ENCODE results near the gene GLIS1.

Gene GLIS1

GRCh38 chr1:53678046-53678445 lies 60.9 kb downstream of the GLIS1 start:
- DNase-seq = no peak
- Mint-ChIP-seq H3K4me1 (ENCODE audit: low read depth) (peaks cover 5% of the 10 kb centered on the region), H3K27me3 (peaks cover 4% of the 10 kb centered on the region), H3K4me3 (no peak overlapping the region), H3K27ac (no peak overlapping the region), H3K36me3 (ENCODE audit: low read depth) (no peaks in the 10 kb centered on the region), H3K9me3 (no peaks in the 10 kb centered on the region)

- Mint-ChIP-seq H3K36me3 (ENCODE audit: low read depth) (no peaks in the 10 kb centered on the region), H3K4me1 (ENCODE audit: low read depth) (peaks cover 5% of the 10 kb centered on the region), H3K4me3 (no peak overlapping the region), H3K27ac (no peak overlapping the region), H3K27me3 (peaks cover 4% of the 10 kb centered on the region), H3K9me3 (no peaks in the 10 kb centered on the region)
- no peak for DNase-seq
Observed at GRCh38 chr1:53677486-53677885, 61.5 kb downstream of the GLIS1 start.

GRCh38 chr1:53672785-53673184 lies 66.2 kb downstream of the GLIS1 start:
- H3K27me3 Mint-ChIP-seq = no peaks in the 10 kb centered on the region
- no peaks in the 10 kb centered on the region for H3K36me3 Mint-ChIP-seq (ENCODE audit: low read depth)
- no peak for DNase-seq
- H3K9me3 Mint-ChIP-seq = no peaks in the 10 kb centered on the region
- no peak overlapping the region for H3K27ac Mint-ChIP-seq
- no peaks in the 10 kb centered on the region for H3K4me1 Mint-ChIP-seq (ENCODE audit: low read depth)
- no peak overlapping the region for H3K4me3 Mint-ChIP-seq

GRCh38 chr1:53672243-53672642 lies 66.7 kb downstream of the GLIS1 start:
- no peaks in the 10 kb centered on the region for H3K36me3 Mint-ChIP-seq (ENCODE audit: low read depth)
- no peak for DNase-seq

GRCh38 chr1:53669621-53670191 lies 69.3 kb downstream of the GLIS1 start:
- no peak overlapping the region for H3K27ac Mint-ChIP-seq
- no peak for DNase-seq
- H3K27me3 Mint-ChIP-seq = no peaks in the 10 kb centered on the region
- H3K4me3 Mint-ChIP-seq = no peak overlapping the region
- H3K9me3 Mint-ChIP-seq = no peaks in the 10 kb centered on the region
- no peaks in the 10 kb centered on the region for H3K4me1 Mint-ChIP-seq (ENCODE audit: low read depth)
- H3K36me3 Mint-ChIP-seq (ENCODE audit: low read depth) = no peaks in the 10 kb centered on the region

More at GRCh38 chr1:53672243-53672642, 66.7 kb downstream of the GLIS1 start:
- Mint-ChIP-seq H3K27ac (no peak overlapping the region), H3K4me1 (ENCODE audit: low read depth) (no peaks in the 10 kb centered on the region), H3K4me3 (no peak overlapping the region), H3K9me3 (no peaks in the 10 kb centered on the region), H3K27me3 (no peaks in the 10 kb centered on the region)

- no peaks in the 10 kb centered on the region for H3K9me3 Mint-ChIP-seq
- no peak for DNase-seq
- H3K36me3 Mint-ChIP-seq (ENCODE audit: low read depth) = no peaks in the 10 kb centered on the region
- no peaks in the 10 kb centered on the region for H3K4me1 Mint-ChIP-seq (ENCODE audit: low read depth)
- H3K27ac Mint-ChIP-seq = no peak overlapping the region
- H3K27me3 Mint-ChIP-seq = no peaks in the 10 kb centered on the region
- no peak overlapping the region for H3K4me3 Mint-ChIP-seq
Observed at GRCh38 chr1:53666566-53666965, 72.4 kb downstream of the GLIS1 start.

- H3K27ac Mint-ChIP-seq = no peak overlapping the region
- H3K4me1 Mint-ChIP-seq (ENCODE audit: low read depth) = no peaks in the 10 kb centered on the region
- no peak overlapping the region for H3K4me3 Mint-ChIP-seq
- no peaks in the 10 kb centered on the region for H3K36me3 Mint-ChIP-seq (ENCODE audit: low read depth)
- H3K27me3 Mint-ChIP-seq = no peaks in the 10 kb centered on the region
- H3K9me3 Mint-ChIP-seq = no peaks in the 10 kb centered on the region
- DNase-seq = no peak
Observed at GRCh38 chr1:53665996-53666395, 73.0 kb downstream of the GLIS1 start.

- H3K36me3 Mint-ChIP-seq (ENCODE audit: low read depth) = no peaks in the 10 kb centered on the region
- no peak overlapping the region for H3K27ac Mint-ChIP-seq
- H3K4me3 Mint-ChIP-seq = no peak overlapping the region
- no peak for DNase-seq
- H3K4me1 Mint-ChIP-seq (ENCODE audit: low read depth) = no peaks in the 10 kb centered on the region
- H3K9me3 Mint-ChIP-seq = no peaks in the 10 kb centered on the region
- no peaks in the 10 kb centered on the region for H3K27me3 Mint-ChIP-seq
Observed at GRCh38 chr1:53663529-53664300, 75.2 kb downstream of the GLIS1 start.

GRCh38 chr1:53662951-53663350 lies 76.0 kb downstream of the GLIS1 start:
- no peaks in the 10 kb centered on the region for H3K27me3 Mint-ChIP-seq
- no peak overlapping the region for H3K4me3 Mint-ChIP-seq
- no peaks in the 10 kb centered on the region for H3K9me3 Mint-ChIP-seq
- no peaks in the 10 kb centered on the region for H3K36me3 Mint-ChIP-seq (ENCODE audit: low read depth)
- no peak for DNase-seq
- no peak overlapping the region for H3K27ac Mint-ChIP-seq
- no peaks in the 10 kb centered on the region for H3K4me1 Mint-ChIP-seq (ENCODE audit: low read depth)

- Mint-ChIP-seq H3K27ac (no peak overlapping the region), H3K4me3 (no peak overlapping the region), H3K9me3 (no peaks in the 10 kb centered on the region), H3K4me1 (ENCODE audit: low read depth) (no peaks in the 10 kb centered on the region), H3K36me3 (ENCODE audit: low read depth) (no peaks in the 10 kb centered on the region), H3K27me3 (no peaks in the 10 kb centered on the region)
- DNase-seq = no peak
Observed at GRCh38 chr1:53662169-53662568, 76.8 kb downstream of the GLIS1 start.

- Mint-ChIP-seq H3K27me3 (peaks cover 2% of the 10 kb centered on the region), H3K27ac (no peak overlapping the region), H3K9me3 (no peaks in the 10 kb centered on the region), H3K4me3 (no peak overlapping the region), H3K4me1 (ENCODE audit: low read depth) (no peaks in the 10 kb centered on the region), H3K36me3 (ENCODE audit: low read depth) (no peaks in the 10 kb centered on the region)
- DNase-seq = no peak
Observed at GRCh38 chr1:53661496-53661895, 77.5 kb downstream of the GLIS1 start.

GRCh38 chr1:53660666-53661065 lies 78.3 kb downstream of the GLIS1 start:
- no peaks in the 10 kb centered on the region for H3K9me3 Mint-ChIP-seq
- no peaks in the 10 kb centered on the region for H3K4me1 Mint-ChIP-seq (ENCODE audit: low read depth)
- peaks cover 5% of the 10 kb centered on the region for H3K27me3 Mint-ChIP-seq
- no peaks in the 10 kb centered on the region for H3K36me3 Mint-ChIP-seq (ENCODE audit: low read depth)
- no peak overlapping the region for H3K27ac Mint-ChIP-seq
- no peak for DNase-seq
- H3K4me3 Mint-ChIP-seq = no peak overlapping the region

- DNase-seq = no peak
- peaks cover 5% of the 10 kb centered on the region for H3K27me3 Mint-ChIP-seq
- no peak overlapping the region for H3K27ac Mint-ChIP-seq
- no peak overlapping the region for H3K4me3 Mint-ChIP-seq
- no peaks in the 10 kb centered on the region for H3K36me3 Mint-ChIP-seq (ENCODE audit: low read depth)
- H3K9me3 Mint-ChIP-seq = no peaks in the 10 kb centered on the region
- no peaks in the 10 kb centered on the region for H3K4me1 Mint-ChIP-seq (ENCODE audit: low read depth)
Observed at GRCh38 chr1:53659436-53659835, 79.5 kb downstream of the GLIS1 start.

GRCh38 chr1:53658489-53659230 lies 80.3 kb downstream of the GLIS1 start:
- H3K4me1 Mint-ChIP-seq (ENCODE audit: low read depth) = no peaks in the 10 kb centered on the region
- no peak for DNase-seq
- H3K27ac Mint-ChIP-seq = no peak overlapping the region
- H3K27me3 Mint-ChIP-seq = peaks cover 5% of the 10 kb centered on the region
- no peaks in the 10 kb centered on the region for H3K9me3 Mint-ChIP-seq
- no peak overlapping the region for H3K4me3 Mint-ChIP-seq
- H3K36me3 Mint-ChIP-seq (ENCODE audit: low read depth) = no peaks in the 10 kb centered on the region

GRCh38 chr1:53657891-53658396 lies 81.0 kb downstream of the GLIS1 start:
- no peak for DNase-seq
- Mint-ChIP-seq H3K27me3 (peaks cover 5% of the 10 kb centered on the region), H3K9me3 (no peaks in the 10 kb centered on the region), H3K36me3 (ENCODE audit: low read depth) (no peaks in the 10 kb centered on the region), H3K4me3 (no peak overlapping the region), H3K4me1 (ENCODE audit: low read depth) (no peaks in the 10 kb centered on the region), H3K27ac (no peak overlapping the region)

All from activated T-cell treated with anti-CD3 and anti-CD28 coated beads, Interleukin-2, amount 50 U/mL, for 24 hours (primary cell).